ENCODE data around the gene NDRG2. TPM values are rescaled to one million over a fixed set of nuclear protein-coding genes. Genes with fewer than 3 reads are reported as not detected.

NDRG2 gene
- total RNA-seq, 1 donor: 1.8 TPM

GRCh38 chr14:21033133-21033698 is 8.4 kb upstream of the NDRG2 start:
- no peak for DNase-seq (ENCODE audit: low read depth)
- H3K4me3 ChIP-seq (ENCODE audit: low read depth, low read length): no peak overlapping the region
- TF ChIP-seq CTCF (IDR thresholded peaks at IDR 0.05; ENCODE audit: insufficient read depth, low read length): no peak

GRCh38 chr14:21032326-21033132 is 7.7 kb upstream of the NDRG2 start:
- no peak overlapping the region for H3K4me3 ChIP-seq (ENCODE audit: low read depth, low read length)
- TF ChIP-seq CTCF (IDR thresholded peaks at IDR 0.05; ENCODE audit: insufficient read depth, low read length): no peak
- DNase-seq (ENCODE audit: low read depth): no peak

GRCh38 chr14:21030531-21030930 is 5.7 kb upstream of the NDRG2 start:
- H3K4me3 ChIP-seq (ENCODE audit: low read depth, low read length): no peak overlapping the region
- DNase-seq (ENCODE audit: low read depth): no peak
- TF ChIP-seq CTCF (IDR thresholded peaks at IDR 0.05; ENCODE audit: insufficient read depth, low read length): no peak

- no peak for DNase-seq (ENCODE audit: low read depth)
- TF ChIP-seq CTCF (IDR thresholded peaks at IDR 0.05; ENCODE audit: insufficient read depth, low read length): no peak
- no peak within 1 kb of the TSS for H3K4me3 ChIP-seq (ENCODE audit: low read depth, low read length)
These were observed 5.1 kb upstream of the NDRG2 start, which contains the start of gene TPPP2 for GRCh38 chr14:21029917-21030316. Gene TPPP2, plus strand, starts transcription at chr14:21030217. Its CDS starts 365 bp downstream, at chr14:21030582.

GRCh38 chr14:21026988-21027315 is 2.1 kb upstream of the NDRG2 start:
- no peak for TF ChIP-seq CTCF (IDR thresholded peaks at IDR 0.05; ENCODE audit: insufficient read depth, low read length)
- no peak for DNase-seq (ENCODE audit: low read depth)
- no peak overlapping the region for H3K4me3 ChIP-seq (ENCODE audit: low read depth, low read length)

- no peak for TF ChIP-seq CTCF (IDR thresholded peaks at IDR 0.05; ENCODE audit: insufficient read depth, low read length)
- no peak for DNase-seq (ENCODE audit: low read depth)
- H3K4me3 ChIP-seq (ENCODE audit: low read depth, low read length): no peak overlapping the region
These were observed 1.6 kb upstream of the NDRG2 start for GRCh38 chr14:21026274-21026987.
